Vagina (tissue), 2 donors: ENCODE measurements around the gene NANOS2. TPM values are rescaled to one million over a fixed set of nuclear protein-coding genes. Genes with fewer than 3 reads are reported as not detected.

Source experiments
- DNase-seq, 2 donors: peaks; one replicate each; pipeline ENCODE4 v3.0.0-alpha.2; 2017; ENCODE audit errors: extremely low spot score in 2 of 2
- H3K27ac ChIP-seq: fragments of 200-600 bp; sonication (generic); one replicate; pipeline ENCODE4 v1.5.1; 2019
- H3K27me3 ChIP-seq: fragments of 200-600 bp; sonication (generic); one replicate; pipeline ENCODE4 v1.5.1; 2019
- H3K36me3 ChIP-seq, 2 donors: fragments of 200-600 bp; sonication (generic); one replicate each; pipeline ENCODE4 v1.5.1; 2017 to 2019
- H3K4me1 ChIP-seq: fragments of 200-600 bp; sonication (generic); one replicate; pipeline ENCODE4 v1.5.1; 2019
- H3K4me3 ChIP-seq, 2 donors: fragments of 200-600 bp; sonication (generic); 1 replicate in 1 of 2; 2 replicates in 1 of 2; pipeline ENCODE4 v1.5.1; 2016 to 2019
- H3K9me3 ChIP-seq: fragments of 200-600 bp; sonication (generic); one replicate; pipeline ENCODE4 v1.5.1; 2019
- CTCF ChIP-seq, 3 experiments: fragments of 450-650 bp in 2 of 3; fragments of 200-600 bp in 1 of 3; sonication (generic) in 1 of 3; IDR thresholded peaks; one replicate each; pipeline ENCODE4 v1.5.1; 2017 to 2019; ENCODE audit warnings: antibody characterized with exemption in 3 of 3, mild to moderate bottlenecking in 2 of 3, moderate library complexity in 2 of 3
- POLR2A ChIP-seq, 2 donors: fragments of 450-650 bp; IDR thresholded peaks; one replicate each; pipeline ENCODE4 v1.6.1; 2017; ENCODE audit warnings: antibody characterized with exemption in 2 of 2, mild to moderate bottlenecking in 2 of 2, moderate library complexity in 2 of 2
- POLR2AphosphoS5 ChIP-seq, 2 donors: sonication (generic); formaldehyde crosslinking; IDR thresholded peaks; one replicate each; pipeline ENCODE4 v1.9.0; 2017; ENCODE audit warnings: antibody characterized with exemption in 2 of 2, mild to moderate bottlenecking in 2 of 2, low read depth in 1 of 2; ENCODE audit not compliant: insufficient read depth in 1 of 2
- intact Hi-C: fragments of 100-400 bp; cut with DNase I; formaldehyde crosslinking; loops from one replicate; pipeline ENCODE4 v1.15.1; 2023
- total RNA-seq: library from RNA; depleted of rRNA; stranded (reverse); fragments of >200 nt; gene quantifications from one replicate; pipeline ENCODE4 v1.2.3, GENCODE V29; 2016

Gene NANOS2
- total RNA-seq, 1 donor from 2014 or later = not detected

- Histone ChIP-seq H3K27me3 (no peaks in the 10 kb centered on the region), H3K9me3 (no peaks in the 10 kb centered on the region), H3K4me3 (no peak overlapping the region), H3K36me3 (no peaks in the 10 kb centered on the region), H3K27ac (no peak overlapping the region), H3K4me1 (peaks cover 5% of the 10 kb centered on the region)
- TF ChIP-seq POLR2AphosphoS5 (IDR thresholded peaks at IDR 0.05; ENCODE audit: insufficient read depth in 1 of 2, low read depth in 1 of 2) = peak; percentile 51 to 91
- no peak for TF ChIP-seq POLR2A (IDR thresholded peaks at IDR 0.05)
- TF ChIP-seq CTCF (IDR thresholded peaks at IDR 0.05) = peak in 1 of 3 experiments; percentile 17
- no peak for DNase-seq
- intact Hi-C loops = no loop called here
Measured at GRCh38 chr19:45927565-45928261, 13.1 kb upstream of the NANOS2 start.

GRCh38 chr19:45924891-45925447, 10.4 kb upstream of the NANOS2 start:
- Histone ChIP-seq H3K4me1 (peaks cover 5% of the 10 kb centered on the region), H3K27me3 (no peaks in the 10 kb centered on the region), H3K4me3 (no peak overlapping the region), H3K27ac (no peak overlapping the region), H3K36me3 (no peaks in the 10 kb centered on the region), H3K9me3 (no peaks in the 10 kb centered on the region)
- DNase-seq = no peak
- TF ChIP-seq POLR2AphosphoS5 (IDR thresholded peaks at IDR 0.05; ENCODE audit: insufficient read depth in 1 of 2, low read depth in 1 of 2) (no peak), POLR2A (IDR thresholded peaks at IDR 0.05) (no peak), CTCF (IDR thresholded peaks at IDR 0.05) (no peak)
- intact Hi-C loops = no loop called here

- Histone ChIP-seq H3K9me3 (no peaks in the 10 kb centered on the region), H3K27me3 (no peaks in the 10 kb centered on the region), H3K4me1 (no peaks in the 10 kb centered on the region), H3K27ac (no peak overlapping the region), H3K4me3 (no peak overlapping the region), H3K36me3 (no peaks in the 10 kb centered on the region)
- TF ChIP-seq POLR2AphosphoS5 (IDR thresholded peaks at IDR 0.05; ENCODE audit: insufficient read depth in 1 of 2, low read depth in 1 of 2) = no peak
- no peak for TF ChIP-seq POLR2A (IDR thresholded peaks at IDR 0.05)
- no peak for TF ChIP-seq CTCF (IDR thresholded peaks at IDR 0.05)
- intact Hi-C loops = no loop called here
- no peak for DNase-seq
Measured at GRCh38 chr19:45922281-45922680, 7.7 kb upstream of the NANOS2 start.

GRCh38 chr19:45920458-45920857, 5.9 kb upstream of the NANOS2 start:
- Histone ChIP-seq H3K36me3 (no peaks in the 10 kb centered on the region), H3K4me1 (no peaks in the 10 kb centered on the region), H3K9me3 (no peaks in the 10 kb centered on the region), H3K27ac (no peak overlapping the region), H3K27me3 (no peaks in the 10 kb centered on the region), H3K4me3 (no peak overlapping the region)
- TF ChIP-seq POLR2A (IDR thresholded peaks at IDR 0.05) (no peak), CTCF (IDR thresholded peaks at IDR 0.05) (no peak), POLR2AphosphoS5 (IDR thresholded peaks at IDR 0.05; ENCODE audit: insufficient read depth in 1 of 2, low read depth in 1 of 2) (no peak)
- no peak for DNase-seq
- intact Hi-C loops = no loop called here

GRCh38 chr19:45919678-45920077, 5.1 kb upstream of the NANOS2 start:
- TF ChIP-seq CTCF (IDR thresholded peaks at IDR 0.05) (no peak), POLR2AphosphoS5 (IDR thresholded peaks at IDR 0.05; ENCODE audit: insufficient read depth in 1 of 2, low read depth in 1 of 2) (no peak), POLR2A (IDR thresholded peaks at IDR 0.05) (no peak)
- intact Hi-C loops = loop anchor here (10.0 kb wide), 1 partner anchor 85 kb away; no protein-coding TSS in a partner anchor
- Histone ChIP-seq H3K27ac (no peak overlapping the region), H3K36me3 (no peaks in the 10 kb centered on the region), H3K4me3 (no peak overlapping the region), H3K4me1 (no peaks in the 10 kb centered on the region), H3K9me3 (no peaks in the 10 kb centered on the region), H3K27me3 (no peaks in the 10 kb centered on the region)
- DNase-seq = no peak
